Measurements from ENCODE around the gene SLC15A2. TPM values are rescaled to one million over a fixed set of nuclear protein-coding genes. Genes with fewer than 3 reads are reported as not detected.

The SLC15A2 gene
- total and polyA plus RNA-seq, 2 experiments from 2014 or later = 0.26 to 0.90 TPM

- H3F3A ChIP-seq (replicated peaks; ENCODE audit: low read depth) = no peaks in the 10 kb centered on the region
- peaks cover 11% of the 10 kb centered on the region for H3K4me1 Mint-ChIP-seq
- no peaks in the 10 kb centered on the region for H3K27me3 ChIP-seq (ENCODE audit: insufficient read depth)
- H3K4me2 ChIP-seq = no peak overlapping the region
- no peaks in the 10 kb centered on the region for H3K9me2 ChIP-seq (ENCODE audit: insufficient read depth)
- TF ChIP-seq CTCF (conservative IDR thresholded peaks at IDR 0.05; ENCODE audit: low read depth in 2 of 2) (peak; percentile 56 to 73), POLR2AphosphoS5 (IDR thresholded peaks at IDR 0.05; ENCODE audit: low read depth) (no peak), CREB1 (CRISPR knock-in tag; IDR thresholded peaks at IDR 0.05; ENCODE audit: low read depth) (no peak), ZNF114 (CRISPR knock-in tag; IDR thresholded peaks at IDR 0.05) (no peak)
- DNase-seq (ENCODE audit: low spot score) (peak; percentile 68), ATAC-seq (peak; percentile 77)
- no peaks in the 10 kb centered on the region for H4K20me1 ChIP-seq (replicated peaks; ENCODE audit: insufficient read depth)
- no peak overlapping the region; the same call in 1 of the 2 replicates for H3K27ac Mint-ChIP-seq
- no peaks in the 10 kb centered on the region for H3K36me3 Mint-ChIP-seq (ENCODE audit: low read depth)
- no peaks in the 10 kb centered on the region for H3K36me3 ChIP-seq (ENCODE audit: insufficient read depth)
- H3K4me3 Mint-ChIP-seq = no peak overlapping the region
- H3K27ac ChIP-seq (ENCODE audit: low read depth) = no peak overlapping the region
- H3K27me3 Mint-ChIP-seq (ENCODE audit: insufficient read depth, low read depth, poor library complexity) = peaks cover 3% of the 10 kb centered on the region
- H3K79me2 ChIP-seq (replicated peaks; ENCODE audit: insufficient read depth) = no peaks in the 10 kb centered on the region
- peaks cover 10% of the 10 kb centered on the region for H3K4me1 ChIP-seq (ENCODE audit: insufficient read depth)
- H3K4me3 ChIP-seq = no peak overlapping the region
- H2AFZ ChIP-seq = no peak overlapping the region
- no peaks in the 10 kb centered on the region for H3K9me3 Mint-ChIP-seq
These were observed 10.7 kb upstream of the SLC15A2 start for GRCh38 chr3:121883507-121883906.

- H3K4me2 ChIP-seq = no peak overlapping the region
- no peak overlapping the region for H3K27ac Mint-ChIP-seq
These were observed 8.8 kb upstream of the SLC15A2 start for GRCh38 chr3:121885386-121885785.

More at GRCh38 chr3:121885386-121885785, 8.8 kb upstream of the SLC15A2 start:
- no peaks in the 10 kb centered on the region for H3K9me3 Mint-ChIP-seq
- Histone ChIP-seq H3K4me3 (no peak overlapping the region), H3F3A (replicated peaks; ENCODE audit: low read depth) (no peaks in the 10 kb centered on the region), H2AFZ (no peak overlapping the region), H3K79me2 (replicated peaks; ENCODE audit: insufficient read depth) (no peaks in the 10 kb centered on the region), H3K36me3 (ENCODE audit: insufficient read depth) (no peaks in the 10 kb centered on the region), H3K27ac (ENCODE audit: low read depth) (no peak overlapping the region), H3K9me2 (ENCODE audit: insufficient read depth) (no peaks in the 10 kb centered on the region), H4K20me1 (replicated peaks; ENCODE audit: insufficient read depth) (no peaks in the 10 kb centered on the region), H3K4me1 (ENCODE audit: insufficient read depth) (no peaks in the 10 kb centered on the region), H3K27me3 (ENCODE audit: insufficient read depth) (no peaks in the 10 kb centered on the region)
- H3K4me3 Mint-ChIP-seq = no peak overlapping the region
- H3K4me1 Mint-ChIP-seq = peaks cover 4% of the 10 kb centered on the region; the same call in 2 of the 3 replicates
- H3K27me3 Mint-ChIP-seq (ENCODE audit: insufficient read depth, low read depth, poor library complexity) = peaks cover under 1% of the 10 kb centered on the region
- no peak for ATAC-seq
- TF ChIP-seq ZNF462 (CRISPR knock-in tag; IDR thresholded peaks at IDR 0.05) (no peak), EZH2phosphoT487 (IDR thresholded peaks at IDR 0.05; ENCODE audit: unreplicated experiment) (no peak), ZNF114 (CRISPR knock-in tag; IDR thresholded peaks at IDR 0.05) (no peak), STAT1 (IDR thresholded peaks at IDR 0.05; ENCODE audit: unreplicated experiment) (no peak), ETS1 (IDR thresholded peaks at IDR 0.05) (no peak), CREB1 (CRISPR knock-in tag; IDR thresholded peaks at IDR 0.05; ENCODE audit: low read depth) (no peak)
- no peak for DNase-seq (ENCODE audit: low spot score)
- no peaks in the 10 kb centered on the region for H3K36me3 Mint-ChIP-seq (ENCODE audit: low read depth)

All from GM23338 (cell line).